Stimulated activated CD8-positive, alpha-beta memory T cell treated with anti-CD3 and anti-CD28 coated beads, Interleukin-7, amount 100 ng/mL, for 4 hours (primary cell): ENCODE data around the gene MAGI1.

Experiments used
- DNase-seq, 2 donors: peaks; one replicate each; pipeline ENCODE4 v3.0.0-alpha.2; 2020; ENCODE audit warnings: low read depth in 2 of 2

MAGI1 gene

DNA sequence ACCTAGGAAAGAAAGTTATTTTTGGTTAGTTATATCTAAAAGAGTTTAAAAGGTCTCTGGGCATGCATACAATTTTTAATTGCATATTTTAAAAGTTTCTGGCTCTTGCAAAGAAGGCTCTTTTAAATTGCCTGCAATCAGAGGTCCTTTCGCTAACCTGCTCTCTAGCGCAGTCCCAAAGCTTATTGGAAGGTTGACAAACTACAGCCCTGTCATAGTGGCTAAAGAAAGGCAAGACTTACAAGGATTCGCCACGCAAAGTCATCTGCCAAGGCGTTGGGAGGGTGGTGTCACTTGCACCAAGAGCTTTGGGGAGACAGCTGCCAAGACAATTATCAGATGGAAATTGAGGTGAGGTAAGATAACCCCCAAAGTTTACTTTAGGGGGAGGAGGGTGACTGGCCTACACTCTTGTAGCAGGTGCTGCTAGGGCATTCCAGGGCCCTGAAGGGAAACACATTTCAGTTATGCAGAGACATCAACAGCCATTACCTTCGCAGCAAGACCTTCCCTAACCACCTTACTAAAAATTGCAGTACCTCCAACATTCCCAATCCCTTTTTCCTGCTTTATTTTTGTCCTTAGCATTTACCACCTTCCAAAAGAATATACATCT is 606.2 kb downstream of the MAGI1 start:
- DNase-seq, result no peak

- DNase-seq, result no peak
Measured at GRCh38 chr3:65425880-65426279, 612.8 kb downstream of the MAGI1 start.

DNA sequence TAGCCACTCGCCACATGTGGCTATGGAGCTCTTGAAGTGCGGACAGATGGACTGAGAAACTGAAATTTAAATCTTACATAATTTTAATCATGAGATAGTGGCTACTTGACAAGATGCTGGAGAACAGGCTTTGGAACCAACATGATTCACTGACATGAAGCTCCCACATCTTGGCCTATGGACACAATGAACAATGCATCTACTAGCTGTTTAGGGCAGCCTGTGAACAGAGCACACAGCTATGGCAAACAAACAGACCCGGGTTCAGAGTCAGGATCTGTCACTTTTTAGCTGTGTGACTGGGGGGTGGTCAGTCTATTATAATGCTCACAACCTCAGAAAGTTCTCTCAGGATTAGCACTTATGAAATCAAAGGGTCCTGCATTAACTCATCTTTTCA is 616.6 kb downstream of the MAGI1 start:
- DNase-seq, result no peak

GRCh38 chr3:65419233-65419632 is 619.5 kb downstream of the MAGI1 start:
- no peak for DNase-seq

DNA sequence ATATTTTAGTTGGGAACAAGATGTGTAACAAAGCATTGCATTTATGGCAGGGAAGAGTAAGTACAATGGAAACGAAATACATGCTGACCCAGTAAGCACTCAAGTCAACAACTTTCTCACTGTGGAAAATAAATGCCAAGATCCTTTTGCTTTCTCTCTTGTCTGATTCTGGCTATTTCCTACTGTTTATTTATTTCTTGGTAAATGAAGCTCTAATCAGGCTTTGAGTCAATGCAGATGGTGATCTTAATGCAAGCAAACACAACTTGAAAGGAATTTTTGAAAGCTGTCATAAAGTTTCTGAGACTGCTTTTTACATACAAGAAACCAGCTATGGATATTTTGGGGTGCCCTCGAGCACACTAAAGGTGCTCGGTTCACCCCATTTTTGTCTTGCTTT is 624.8 kb downstream of the MAGI1 start:
- DNase-seq, result no peak

DNA sequence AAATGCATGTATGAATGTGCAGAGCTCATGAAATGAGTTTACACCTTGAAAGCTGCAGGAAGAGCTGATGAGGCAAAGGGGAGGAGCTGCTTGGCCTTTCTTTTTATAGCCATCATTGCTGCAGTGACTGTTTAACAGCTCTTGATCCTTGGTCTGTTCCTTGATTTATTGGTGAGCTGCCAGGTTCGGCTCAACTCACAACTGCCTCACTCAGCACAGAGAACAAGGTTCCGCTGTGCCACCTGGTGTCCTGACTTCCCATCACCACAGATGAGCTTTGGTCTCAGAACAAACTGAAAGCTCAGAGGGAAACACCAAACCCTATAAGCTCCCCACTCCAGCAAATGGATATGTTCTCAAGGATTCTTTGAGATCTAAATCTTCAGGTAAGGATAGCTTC is 626.1 kb downstream of the MAGI1 start:
- DNase-seq, result no peak

DNA sequence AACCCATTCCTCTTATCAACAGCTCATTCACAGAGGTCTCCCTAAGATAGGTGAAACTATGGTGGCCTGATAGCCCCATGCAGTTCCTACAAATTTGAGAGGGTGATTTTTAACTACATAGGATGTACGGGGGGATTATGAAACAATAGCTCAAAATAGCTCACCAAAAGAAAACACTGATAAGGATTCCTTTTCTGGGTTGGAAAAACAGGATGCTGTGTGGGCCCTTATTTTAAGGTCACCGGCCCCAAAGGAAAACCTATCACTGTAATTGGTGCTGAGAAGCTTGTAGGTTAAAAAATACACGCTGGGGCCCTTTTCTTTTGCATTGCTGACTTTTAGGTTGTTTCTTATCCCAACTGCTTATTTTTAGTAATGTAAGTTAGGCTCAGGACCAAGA is 627.4 kb downstream of the MAGI1 start:
- DNase-seq, result no peak

DNA sequence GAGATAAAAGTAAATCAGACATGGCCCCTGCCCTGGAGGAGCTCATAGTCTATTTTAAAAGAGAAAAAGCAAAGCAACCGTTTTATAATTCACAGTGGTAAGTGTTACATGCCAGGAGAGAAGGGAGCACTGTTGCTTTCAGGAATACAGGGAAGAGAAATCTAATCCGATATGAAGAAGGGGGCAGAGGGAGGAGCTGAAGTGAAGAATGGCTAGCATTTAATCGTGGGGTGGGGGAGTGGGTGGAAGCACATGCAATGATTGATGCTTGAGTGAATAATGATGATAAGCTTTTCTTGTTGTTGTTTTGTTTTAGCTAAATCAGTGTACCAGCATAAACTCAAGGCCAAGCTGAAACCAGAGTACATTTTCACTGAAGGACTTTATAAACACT is 629.5 kb downstream of the MAGI1 start:
- DNase-seq, result no peak

GRCh38 chr3:65408531-65409175 is 630.1 kb downstream of the MAGI1 start:
- DNase-seq, result no peak

DNA sequence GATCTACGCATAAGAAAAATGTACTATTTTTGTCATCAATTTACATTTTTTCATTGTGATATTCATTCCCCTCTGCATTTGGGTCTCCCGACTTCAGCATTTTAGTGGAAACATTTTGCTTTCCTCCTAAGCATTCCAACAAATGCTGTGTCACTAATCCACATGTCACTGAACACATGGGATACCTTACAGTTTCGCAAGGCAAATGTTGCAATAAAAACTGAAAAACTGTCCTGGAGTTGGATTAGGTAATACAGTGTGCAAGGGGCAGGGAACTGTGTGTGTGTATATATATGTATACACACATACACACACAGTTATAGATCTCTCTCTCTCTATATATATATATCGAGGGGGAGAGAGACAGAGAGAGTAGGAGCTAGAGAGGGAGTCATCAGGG is 632.2 kb downstream of the MAGI1 start:
- DNase-seq, result no peak

DNA sequence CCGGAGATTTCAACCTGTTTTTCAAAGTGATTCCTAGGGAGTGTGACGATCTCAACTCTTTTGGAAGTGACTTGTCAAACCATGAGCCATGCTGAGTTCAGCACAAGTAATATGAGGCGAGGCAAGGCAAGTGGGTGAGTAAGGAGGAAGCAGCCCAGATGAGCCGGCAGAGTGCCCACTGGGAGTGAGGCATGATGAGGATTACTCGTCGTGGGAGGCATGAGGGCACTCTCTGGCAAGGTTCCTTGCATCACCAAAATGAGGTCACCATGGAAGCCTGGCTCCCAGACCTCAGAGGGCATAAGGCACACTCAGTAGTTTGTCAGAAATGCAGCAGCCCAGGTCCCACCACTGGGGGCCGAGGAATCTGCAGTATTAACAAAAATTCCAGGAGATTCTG is 636.1 kb downstream of the MAGI1 start:
- DNase-seq, result no peak

DNA sequence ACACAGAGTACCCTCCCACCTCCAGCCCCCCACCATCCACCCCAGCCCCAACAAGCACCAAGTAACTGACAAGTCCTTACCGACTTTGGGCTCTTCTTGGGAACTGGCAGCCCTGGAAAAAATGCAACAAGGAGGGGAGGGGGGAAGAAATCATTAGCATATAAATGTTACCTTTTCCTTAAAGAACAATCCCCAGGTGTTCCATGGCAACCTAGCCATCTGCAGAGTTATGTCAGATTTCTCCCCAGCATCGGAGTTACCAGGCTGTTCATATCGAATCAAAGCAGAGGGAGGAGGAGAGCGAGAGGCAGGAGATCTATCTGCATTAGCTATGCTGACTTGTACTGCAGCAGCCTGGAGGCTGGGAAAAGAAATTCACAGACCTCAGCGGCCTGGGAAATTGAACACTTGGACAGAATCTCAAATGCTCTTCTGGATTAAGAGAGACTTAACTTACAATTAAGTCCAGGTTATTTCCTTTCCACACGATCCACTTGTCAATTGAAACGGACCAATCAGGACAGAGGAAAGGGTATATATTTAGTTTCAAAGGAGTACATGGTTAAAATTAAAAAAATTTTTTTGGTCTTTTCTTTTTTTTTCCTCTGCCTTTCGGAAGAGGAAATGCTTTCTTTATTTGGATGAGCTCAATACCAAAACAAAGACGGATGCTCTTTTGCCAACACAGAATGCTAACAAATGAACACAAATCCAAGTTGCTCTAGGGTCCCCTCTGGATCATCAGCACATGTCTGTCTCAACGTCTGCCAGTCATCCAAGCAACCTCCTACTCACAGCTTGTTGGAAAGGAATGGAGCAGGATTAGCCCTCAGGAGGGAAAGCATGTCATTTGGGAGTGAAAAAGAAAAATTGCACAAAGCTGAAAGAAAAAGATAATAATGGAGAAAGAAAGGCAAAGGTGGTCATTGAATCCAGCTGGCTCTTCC is 637.1 kb downstream of the MAGI1 start:
- DNase-seq, result no peak

GRCh38 chr3:65400899-65401298 is 637.8 kb downstream of the MAGI1 start:
- DNase-seq, result no peak

- no peak for DNase-seq
Measured at GRCh38 chr3:65398953-65399352, 639.8 kb downstream of the MAGI1 start.

GRCh38 chr3:65396078-65396477 is 642.6 kb downstream of the MAGI1 start:
- DNase-seq, result no peak

GRCh38 chr3:65391068-65391467 is 647.6 kb downstream of the MAGI1 start:
- DNase-seq, result no peak

- no peak for DNase-seq
Measured at GRCh38 chr3:65385805-65386204, 652.9 kb downstream of the MAGI1 start.

- no peak for DNase-seq
Measured at GRCh38 chr3:65381496-65382010, 657.2 kb downstream of the MAGI1 start.

DNA sequence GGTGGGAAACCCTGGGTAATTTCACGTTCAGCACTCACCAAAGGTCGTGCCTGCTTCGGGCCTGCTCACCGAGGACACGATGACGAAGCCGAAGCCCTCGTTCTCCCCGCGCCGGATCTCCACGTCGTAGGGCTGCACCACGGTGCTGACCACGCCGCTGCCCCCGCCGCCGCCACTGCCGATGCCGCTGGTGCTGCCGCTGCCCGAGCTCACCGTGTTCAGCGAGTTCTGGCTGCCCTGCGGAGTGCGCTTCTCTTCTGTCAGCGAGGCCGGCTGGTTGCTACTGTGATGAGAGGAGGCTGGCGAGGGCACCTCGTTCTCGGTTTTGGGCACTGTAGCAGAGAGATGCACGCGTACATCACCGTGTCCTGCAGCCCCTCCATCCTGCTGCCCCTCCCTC is 659.5 kb downstream of the MAGI1 start:
- no peak for DNase-seq

DNA sequence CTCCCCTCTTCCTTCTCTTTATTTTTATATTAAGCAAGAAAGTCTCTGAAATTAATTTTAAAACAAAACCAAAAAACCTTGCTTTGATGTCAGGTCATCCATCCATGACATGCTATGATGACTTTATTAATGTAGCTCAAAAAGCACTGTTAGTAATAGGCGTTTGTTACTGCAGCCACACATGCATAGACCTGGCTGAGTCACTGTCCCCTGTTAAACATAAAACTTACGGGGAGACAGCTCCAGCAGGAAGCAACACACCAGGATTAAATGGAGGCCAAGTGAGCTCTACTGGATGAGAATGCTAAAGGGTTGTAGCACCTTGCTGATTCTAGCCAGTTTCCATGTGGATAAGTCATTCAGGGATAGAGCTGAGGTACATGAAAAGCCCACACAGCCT is 661.1 kb downstream of the MAGI1 start:
- DNase-seq, result no peak

DNA sequence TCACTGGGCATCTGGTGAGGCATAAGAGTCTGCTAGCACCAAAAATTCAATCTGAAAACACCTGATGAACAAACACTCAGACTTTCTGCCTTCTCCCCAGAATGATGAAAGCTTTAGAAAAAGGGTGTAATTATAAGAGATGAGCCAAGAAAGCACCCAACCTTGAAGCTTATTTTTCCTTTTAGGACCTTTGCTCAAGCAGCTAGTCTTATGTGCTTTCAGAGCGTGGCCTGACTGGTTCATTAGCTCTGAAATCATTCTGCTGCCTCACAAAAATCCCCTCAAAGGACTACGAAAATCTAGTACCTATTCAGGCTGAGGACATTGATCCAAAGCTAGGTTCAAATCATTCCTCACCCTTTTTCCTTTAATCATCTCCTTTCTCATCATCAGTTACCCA is 662.3 kb downstream of the MAGI1 start:
- DNase-seq, result no peak

DNA sequence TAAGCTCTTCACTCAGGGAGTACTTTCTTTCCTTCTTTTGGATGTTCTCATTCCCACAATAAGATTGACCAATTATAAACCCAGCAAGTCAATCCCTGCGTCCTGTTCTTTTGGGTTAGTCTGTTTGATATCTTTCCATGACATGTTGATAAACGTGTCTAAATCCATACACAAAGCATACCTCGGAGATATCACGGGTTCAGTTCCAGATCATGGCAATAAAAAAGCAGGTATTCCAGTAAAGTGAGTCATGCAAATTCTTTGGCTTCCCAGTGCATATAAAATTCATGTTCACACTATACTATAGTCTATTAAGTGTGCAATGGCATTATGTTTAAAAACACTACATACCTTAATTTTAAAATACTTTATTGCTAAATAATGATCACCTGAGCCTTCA is 667.7 kb downstream of the MAGI1 start:
- no peak for DNase-seq

GRCh38 chr3:65368866-65369265 is 669.9 kb downstream of the MAGI1 start:
- no peak for DNase-seq
